ENCODE data around the gene ASPA.

ASPA gene

DNA sequence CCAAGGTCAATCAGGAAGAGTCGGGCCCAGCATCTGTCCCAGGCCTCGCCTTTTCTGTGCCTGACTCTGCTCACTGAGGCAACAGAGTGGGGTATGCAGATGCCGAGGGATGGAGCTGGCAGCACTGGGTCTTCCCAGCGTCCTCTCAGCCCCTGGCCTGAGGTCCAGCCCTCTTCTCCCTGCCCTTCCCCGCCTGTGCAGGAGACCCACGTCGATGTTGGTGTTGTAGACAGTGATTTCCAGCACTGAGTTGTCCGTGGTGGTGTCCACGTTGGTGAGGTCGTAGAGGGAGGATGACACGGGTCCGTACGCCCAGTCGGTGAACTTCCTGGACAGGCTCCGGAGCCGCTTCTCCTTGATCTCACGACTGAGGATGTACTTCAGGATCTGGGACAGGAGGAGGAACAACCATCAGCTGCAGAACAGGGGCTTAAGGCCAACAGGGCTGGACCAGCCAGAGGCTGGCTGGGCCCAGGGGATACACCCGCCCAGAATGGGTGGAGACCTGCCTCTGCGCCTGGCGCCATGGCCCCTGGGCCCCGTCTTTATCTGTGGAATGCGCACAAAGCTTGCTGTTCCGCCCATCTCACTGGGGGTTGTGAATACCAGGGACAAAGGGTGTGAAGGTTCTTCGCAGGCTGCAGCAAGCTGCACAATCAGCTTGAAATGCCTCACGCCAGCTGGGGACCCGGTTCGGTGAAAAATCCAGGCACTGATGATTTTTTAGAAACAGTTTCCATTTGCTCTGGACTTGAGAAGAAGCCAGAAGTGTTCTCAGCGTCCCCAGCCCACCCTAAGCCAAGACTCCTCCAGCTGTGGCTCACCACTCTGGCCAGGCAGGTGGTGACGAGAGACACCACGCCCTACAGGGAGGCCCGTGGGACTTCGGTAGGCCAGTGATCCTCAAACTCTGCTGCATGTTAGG lies 54.3 kb downstream of the ASPA start:
- Histone ChIP-seq H3K4me3 (replicated peaks; ENCODE audit: insufficient read depth, low read length) (no peak overlapping the region), H3K27ac (replicated peaks) (no peak overlapping the region), H3K27me3 (ENCODE audit: insufficient read depth, poor library complexity, severe bottlenecking) (no peaks in the 10 kb centered on the region)
- TF ChIP-seq, protein P1, sequence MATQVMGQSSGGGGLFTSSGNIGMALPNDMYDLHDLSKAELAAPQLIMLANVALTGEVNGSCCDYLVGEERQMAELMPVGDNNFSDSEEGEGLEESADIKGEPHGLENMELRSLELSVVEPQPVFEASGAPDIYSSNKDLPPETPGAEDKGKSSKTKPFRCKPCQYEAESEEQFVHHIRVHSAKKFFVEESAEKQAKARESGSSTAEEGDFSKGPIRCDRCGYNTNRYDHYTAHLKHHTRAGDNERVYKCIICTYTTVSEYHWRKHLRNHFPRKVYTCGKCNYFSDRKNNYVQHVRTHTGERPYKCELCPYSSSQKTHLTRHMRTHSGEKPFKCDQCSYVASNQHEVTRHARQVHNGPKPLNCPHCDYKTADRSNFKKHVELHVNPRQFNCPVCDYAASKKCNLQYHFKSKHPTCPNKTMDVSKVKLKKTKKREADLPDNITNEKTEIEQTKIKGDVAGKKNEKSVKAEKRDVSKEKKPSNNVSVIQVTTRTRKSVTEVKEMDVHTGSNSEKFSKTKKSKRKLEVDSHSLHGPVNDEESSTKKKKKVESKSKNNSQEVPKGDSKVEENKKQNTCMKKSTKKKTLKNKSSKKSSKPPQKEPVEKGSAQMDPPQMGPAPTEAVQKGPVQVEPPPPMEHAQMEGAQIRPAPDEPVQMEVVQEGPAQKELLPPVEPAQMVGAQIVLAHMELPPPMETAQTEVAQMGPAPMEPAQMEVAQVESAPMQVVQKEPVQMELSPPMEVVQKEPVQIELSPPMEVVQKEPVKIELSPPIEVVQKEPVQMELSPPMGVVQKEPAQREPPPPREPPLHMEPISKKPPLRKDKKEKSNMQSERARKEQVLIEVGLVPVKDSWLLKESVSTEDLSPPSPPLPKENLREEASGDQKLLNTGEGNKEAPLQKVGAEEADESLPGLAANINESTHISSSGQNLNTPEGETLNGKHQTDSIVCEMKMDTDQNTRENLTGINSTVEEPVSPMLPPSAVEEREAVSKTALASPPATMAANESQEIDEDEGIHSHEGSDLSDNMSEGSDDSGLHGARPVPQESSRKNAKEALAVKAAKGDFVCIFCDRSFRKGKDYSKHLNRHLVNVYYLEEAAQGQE (IDR thresholded peaks at IDR 0.05; ENCODE audit: insufficient replicate concordance, low read depth) = no peak
- no peak for DNase-seq (ENCODE audit: low read depth in 1 of 2, low spot score in 1 of 2)

DNA sequence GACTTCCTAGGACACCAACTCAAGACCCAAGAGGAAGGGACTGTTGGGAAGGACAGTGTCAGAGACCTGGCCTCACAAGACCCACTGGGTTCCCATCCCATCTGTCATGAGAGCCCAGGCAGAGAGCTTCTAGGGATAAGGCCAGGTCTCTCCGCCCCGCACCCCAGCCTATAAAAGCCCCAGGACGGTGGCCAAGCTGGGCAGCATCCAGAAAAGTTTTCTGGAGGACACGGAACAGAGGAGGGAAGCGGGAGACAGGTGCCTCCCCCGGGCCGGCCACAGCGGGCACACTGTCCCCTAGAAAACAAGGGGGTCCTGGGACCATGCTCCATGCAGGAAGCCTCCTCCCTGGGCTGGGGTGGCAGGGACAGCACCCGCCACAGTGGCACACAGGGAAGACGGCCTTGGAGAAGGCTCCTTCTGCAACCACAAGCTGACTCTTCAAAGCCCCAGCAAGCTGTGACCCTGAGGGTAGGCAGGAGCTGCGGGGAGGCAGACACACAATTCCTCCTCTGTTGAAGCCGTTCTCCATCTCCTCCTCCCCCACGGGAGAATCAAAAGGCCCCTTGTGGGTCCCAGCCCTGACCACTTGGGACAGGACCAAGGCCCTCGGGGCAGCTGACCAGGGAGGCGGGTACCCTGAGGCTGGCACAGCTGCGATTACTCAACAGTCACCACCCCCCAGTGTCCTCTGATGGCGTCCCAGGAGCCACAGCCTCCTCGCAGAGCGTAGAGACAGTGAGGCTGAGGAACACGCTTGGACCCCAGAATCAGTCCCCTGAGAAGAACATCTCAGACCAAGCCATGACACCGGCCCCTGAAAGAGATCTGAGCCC lies 55.7 kb downstream of the ASPA start:
- no peak overlapping the region for H3K27ac ChIP-seq (replicated peaks)
- no peaks in the 10 kb centered on the region for H3K27me3 ChIP-seq (ENCODE audit: insufficient read depth, poor library complexity, severe bottlenecking)
- no peak for DNase-seq (ENCODE audit: low read depth in 1 of 2, low spot score in 1 of 2)
- H3K4me3 ChIP-seq (replicated peaks; ENCODE audit: insufficient read depth, low read length) = no peak overlapping the region
- no peak for TF ChIP-seq POLR2AphosphoS5 (IDR thresholded peaks at IDR 0.05; ENCODE audit: low read depth)
- TF ChIP-seq SPI1 (IDR thresholded peaks at IDR 0.05; ENCODE audit: borderline replicate concordance, low read depth) = no peak
- no peak for TF ChIP-seq GABPA (IDR thresholded peaks at IDR 0.05; ENCODE audit: low read depth)
- TF ChIP-seq, protein P1 (IDR thresholded peaks at IDR 0.05; ENCODE audit: insufficient replicate concordance, low read depth) = no peak
- TF ChIP-seq, protein P2, sequence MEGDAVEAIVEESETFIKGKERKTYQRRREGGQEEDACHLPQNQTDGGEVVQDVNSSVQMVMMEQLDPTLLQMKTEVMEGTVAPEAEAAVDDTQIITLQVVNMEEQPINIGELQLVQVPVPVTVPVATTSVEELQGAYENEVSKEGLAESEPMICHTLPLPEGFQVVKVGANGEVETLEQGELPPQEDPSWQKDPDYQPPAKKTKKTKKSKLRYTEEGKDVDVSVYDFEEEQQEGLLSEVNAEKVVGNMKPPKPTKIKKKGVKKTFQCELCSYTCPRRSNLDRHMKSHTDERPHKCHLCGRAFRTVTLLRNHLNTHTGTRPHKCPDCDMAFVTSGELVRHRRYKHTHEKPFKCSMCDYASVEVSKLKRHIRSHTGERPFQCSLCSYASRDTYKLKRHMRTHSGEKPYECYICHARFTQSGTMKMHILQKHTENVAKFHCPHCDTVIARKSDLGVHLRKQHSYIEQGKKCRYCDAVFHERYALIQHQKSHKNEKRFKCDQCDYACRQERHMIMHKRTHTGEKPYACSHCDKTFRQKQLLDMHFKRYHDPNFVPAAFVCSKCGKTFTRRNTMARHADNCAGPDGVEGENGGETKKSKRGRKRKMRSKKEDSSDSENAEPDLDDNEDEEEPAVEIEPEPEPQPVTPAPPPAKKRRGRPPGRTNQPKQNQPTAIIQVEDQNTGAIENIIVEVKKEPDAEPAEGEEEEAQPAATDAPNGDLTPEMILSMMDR (IDR thresholded peaks at IDR 0.05; ENCODE audit: insufficient read depth, low read length) = no peak

GRCh38 chr17:3532106-3532858 lies 56.5 kb downstream of the ASPA start:
- Histone ChIP-seq H3K27ac (replicated peaks) (no peak overlapping the region), H3K27me3 (ENCODE audit: insufficient read depth, poor library complexity, severe bottlenecking) (no peaks in the 10 kb centered on the region), H3K4me3 (replicated peaks; ENCODE audit: insufficient read depth, low read length) (no peak overlapping the region)
- TF ChIP-seq, protein P1 (IDR thresholded peaks at IDR 0.05; ENCODE audit: insufficient replicate concordance, low read depth) = no peak
- TF ChIP-seq, protein P2 (IDR thresholded peaks at IDR 0.05; ENCODE audit: insufficient read depth, low read length) = no peak
- TF ChIP-seq POLR2AphosphoS5 (IDR thresholded peaks at IDR 0.05; ENCODE audit: low read depth) (no peak), SPI1 (IDR thresholded peaks at IDR 0.05; ENCODE audit: borderline replicate concordance, low read depth) (no peak), GABPA (IDR thresholded peaks at IDR 0.05; ENCODE audit: low read depth) (no peak)
- DNase-seq (ENCODE audit: low read depth in 1 of 2, low spot score in 1 of 2) = no peak

Measured in HL-60 (cell line).